ENCODE measurements around the gene PDGFD.

DNA sequence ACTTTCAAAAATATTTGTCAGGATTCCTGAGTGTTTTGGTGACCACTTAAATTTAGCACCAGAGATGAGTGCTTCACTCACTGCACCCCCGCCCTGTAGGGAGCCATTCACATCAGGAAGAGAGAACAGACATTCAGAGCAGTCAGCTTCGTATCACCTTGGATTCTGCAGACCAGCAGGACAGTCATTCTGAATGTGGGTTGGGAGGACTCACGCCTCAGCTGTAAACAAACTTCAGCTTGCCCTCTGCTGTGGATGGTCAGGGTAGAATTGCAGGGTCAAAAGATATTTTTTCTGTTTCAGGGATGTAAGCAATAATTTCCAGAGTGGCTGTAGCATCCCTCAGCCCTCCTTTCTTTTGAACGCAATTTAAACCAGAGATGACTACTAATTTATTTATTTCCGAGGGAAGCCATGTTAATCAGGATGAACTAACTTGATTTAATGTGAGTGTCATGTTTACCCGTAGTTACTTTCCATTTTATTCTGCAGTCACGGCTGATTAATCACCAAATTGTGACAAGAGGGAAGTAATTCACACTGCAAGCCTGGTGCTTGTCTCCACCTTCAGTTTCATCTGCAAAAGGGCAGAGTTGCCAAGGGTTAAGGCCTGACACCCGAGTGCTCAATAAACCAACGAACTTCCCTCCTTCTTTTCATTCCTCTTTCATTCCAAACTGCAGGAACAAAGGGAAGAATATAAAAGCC is 301.7 kb downstream of the PDGFD start:
- TF ChIP-seq, protein P1, sequence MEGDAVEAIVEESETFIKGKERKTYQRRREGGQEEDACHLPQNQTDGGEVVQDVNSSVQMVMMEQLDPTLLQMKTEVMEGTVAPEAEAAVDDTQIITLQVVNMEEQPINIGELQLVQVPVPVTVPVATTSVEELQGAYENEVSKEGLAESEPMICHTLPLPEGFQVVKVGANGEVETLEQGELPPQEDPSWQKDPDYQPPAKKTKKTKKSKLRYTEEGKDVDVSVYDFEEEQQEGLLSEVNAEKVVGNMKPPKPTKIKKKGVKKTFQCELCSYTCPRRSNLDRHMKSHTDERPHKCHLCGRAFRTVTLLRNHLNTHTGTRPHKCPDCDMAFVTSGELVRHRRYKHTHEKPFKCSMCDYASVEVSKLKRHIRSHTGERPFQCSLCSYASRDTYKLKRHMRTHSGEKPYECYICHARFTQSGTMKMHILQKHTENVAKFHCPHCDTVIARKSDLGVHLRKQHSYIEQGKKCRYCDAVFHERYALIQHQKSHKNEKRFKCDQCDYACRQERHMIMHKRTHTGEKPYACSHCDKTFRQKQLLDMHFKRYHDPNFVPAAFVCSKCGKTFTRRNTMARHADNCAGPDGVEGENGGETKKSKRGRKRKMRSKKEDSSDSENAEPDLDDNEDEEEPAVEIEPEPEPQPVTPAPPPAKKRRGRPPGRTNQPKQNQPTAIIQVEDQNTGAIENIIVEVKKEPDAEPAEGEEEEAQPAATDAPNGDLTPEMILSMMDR (IDR thresholded peaks at IDR 0.05), result no peak
- TF ChIP-seq, protein P2, sequence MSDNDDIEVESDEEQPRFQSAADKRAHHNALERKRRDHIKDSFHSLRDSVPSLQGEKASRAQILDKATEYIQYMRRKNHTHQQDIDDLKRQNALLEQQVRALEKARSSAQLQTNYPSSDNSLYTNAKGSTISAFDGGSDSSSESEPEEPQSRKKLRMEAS (CRISPR knock-in tag; IDR thresholded peaks at IDR 0.05), result no peak
- TF ChIP-seq ATF1 (CRISPR knock-in tag; IDR thresholded peaks at IDR 0.05) (no peak), ZNF138 (CRISPR knock-in tag; conservative IDR thresholded peaks at IDR 0.05) (no peak), NR3C1 (CRISPR knock-in tag; conservative IDR thresholded peaks at IDR 0.05; ENCODE audit: low read depth) (no peak), JAZF1 (CRISPR knock-in tag; IDR thresholded peaks at IDR 0.05) (no peak), TEAD4 (CRISPR knock-in tag; IDR thresholded peaks at IDR 0.05) (no peak), KAT7 (CRISPR knock-in tag; IDR thresholded peaks at IDR 0.05; ENCODE audit: borderline replicate concordance) (no peak), NFYB (CRISPR knock-in tag; conservative IDR thresholded peaks at IDR 0.05; ENCODE audit: low read depth) (no peak), SOX15 (CRISPR knock-in tag; IDR thresholded peaks at IDR 0.05) (no peak), ZNF121 (CRISPR knock-in tag; IDR thresholded peaks at IDR 0.05) (no peak), NFE2L1 (CRISPR knock-in tag; IDR thresholded peaks at IDR 0.05) (no peak)
- TF ChIP-seq, protein P3, sequence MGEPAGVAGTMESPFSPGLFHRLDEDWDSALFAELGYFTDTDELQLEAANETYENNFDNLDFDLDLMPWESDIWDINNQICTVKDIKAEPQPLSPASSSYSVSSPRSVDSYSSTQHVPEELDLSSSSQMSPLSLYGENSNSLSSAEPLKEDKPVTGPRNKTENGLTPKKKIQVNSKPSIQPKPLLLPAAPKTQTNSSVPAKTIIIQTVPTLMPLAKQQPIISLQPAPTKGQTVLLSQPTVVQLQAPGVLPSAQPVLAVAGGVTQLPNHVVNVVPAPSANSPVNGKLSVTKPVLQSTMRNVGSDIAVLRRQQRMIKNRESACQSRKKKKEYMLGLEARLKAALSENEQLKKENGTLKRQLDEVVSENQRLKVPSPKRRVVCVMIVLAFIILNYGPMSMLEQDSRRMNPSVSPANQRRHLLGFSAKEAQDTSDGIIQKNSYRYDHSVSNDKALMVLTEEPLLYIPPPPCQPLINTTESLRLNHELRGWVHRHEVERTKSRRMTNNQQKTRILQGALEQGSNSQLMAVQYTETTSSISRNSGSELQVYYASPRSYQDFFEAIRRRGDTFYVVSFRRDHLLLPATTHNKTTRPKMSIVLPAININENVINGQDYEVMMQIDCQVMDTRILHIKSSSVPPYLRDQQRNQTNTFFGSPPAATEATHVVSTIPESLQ (CRISPR knock-in tag; IDR thresholded peaks at IDR 0.05), result no peak
- TF ChIP-seq, protein P4, sequence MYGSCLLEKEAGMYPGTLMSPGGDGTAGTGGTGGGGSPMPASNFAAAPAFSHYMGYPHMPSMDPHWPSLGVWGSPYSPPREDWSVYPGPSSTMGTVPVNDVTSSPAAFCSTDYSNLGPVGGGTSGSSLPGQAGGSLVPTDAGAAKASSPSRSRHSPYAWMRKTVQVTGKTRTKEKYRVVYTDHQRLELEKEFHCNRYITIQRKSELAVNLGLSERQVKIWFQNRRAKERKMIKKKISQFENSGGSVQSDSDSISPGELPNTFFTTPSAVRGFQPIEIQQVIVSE (CRISPR knock-in tag; IDR thresholded peaks at IDR 0.05; ENCODE audit: borderline replicate concordance), result no peak

Measured in WTC11 (cell line).